GM19467 (cell line): Measurements from ENCODE around the gene MACROD1.
"Not testable (repeated sequence)": the region's sequence is repeated elsewhere in the genome, so short reads cannot be mapped to it uniquely, and the experiment has no call there.

Experiments used
- ATAC-seq: cut with Tn5 transposase; IDR thresholded peaks from one replicate; pipeline ENCODE4 v1.9.1; 2021; ENCODE audit warnings: mild to moderate bottlenecking, moderate library complexity; ENCODE audit not compliant: unreplicated experiment

Gene MACROD1

DNA sequence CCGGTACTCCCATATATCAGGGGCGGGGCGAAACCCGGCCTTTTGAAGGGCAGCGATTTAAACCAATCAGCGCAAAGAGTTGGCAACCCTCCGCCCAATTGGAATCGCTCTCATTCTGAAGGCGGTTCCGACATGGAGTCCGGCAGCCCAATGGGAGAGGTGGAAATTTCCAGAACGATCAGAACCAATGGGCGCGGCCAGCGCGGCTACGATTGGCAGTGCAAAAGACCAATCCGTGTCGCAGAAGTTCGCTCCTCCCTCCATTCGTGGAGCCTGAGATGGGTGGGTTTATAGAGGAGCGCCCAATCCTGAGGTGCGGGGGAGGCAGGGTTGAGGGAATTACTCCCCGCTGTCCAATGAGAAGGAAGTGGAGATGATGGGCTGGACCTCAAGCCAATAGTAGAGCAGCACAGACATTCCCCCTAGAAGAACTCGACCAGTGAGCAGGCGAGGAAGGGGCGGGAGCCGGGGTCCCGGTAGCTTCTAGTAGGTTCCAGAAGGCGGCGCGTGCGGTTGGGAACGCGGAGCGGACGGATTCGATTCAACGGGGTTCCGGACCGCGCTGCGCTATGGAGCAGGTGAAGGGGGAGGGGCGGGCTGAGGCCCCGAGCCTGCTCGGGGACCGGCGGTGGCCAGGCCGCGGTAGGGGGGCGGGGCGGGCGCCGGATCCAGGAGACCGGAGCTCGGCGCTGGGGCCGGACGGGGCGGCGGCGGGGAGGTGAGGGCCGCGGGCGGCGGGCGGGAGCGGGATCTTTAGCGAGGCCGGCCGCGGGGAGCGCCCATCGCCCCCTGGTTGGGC is 20.0 kb upstream of the MACROD1 start, which contains the start of gene STIP1:
Gene STIP1 (plus strand): TSS at position 479 of the 799 bp plus-strand sequence. CDS start 91 bp downstream, at position 570.
- peak; percentile 80 for ATAC-seq

DNA sequence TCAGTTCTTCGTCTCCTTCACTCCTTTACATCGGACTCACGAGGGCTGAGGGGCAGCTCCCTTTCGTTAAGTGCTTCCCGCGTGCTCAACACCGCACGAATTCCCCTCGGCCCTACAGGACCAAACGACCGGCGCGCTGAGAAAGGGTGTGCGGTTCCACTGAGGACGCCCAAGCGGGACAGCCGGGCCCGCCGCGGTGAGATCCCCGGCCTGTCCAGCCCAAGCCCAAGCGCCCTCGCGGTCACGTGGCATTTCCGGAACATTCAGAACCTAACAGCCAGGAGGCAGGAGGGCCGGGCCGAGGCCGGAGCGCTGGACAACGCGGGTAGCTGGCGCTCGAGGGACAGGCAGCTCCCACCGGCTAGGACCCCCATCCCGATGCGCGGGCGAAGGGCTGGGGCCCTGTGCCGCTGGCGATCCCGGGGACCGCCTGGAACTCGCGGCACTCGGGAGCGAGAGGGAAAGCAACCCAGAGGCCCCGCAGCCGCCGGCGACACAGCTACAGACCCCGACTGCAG is 19.3 kb upstream of the MACROD1 start:
- ATAC-seq = peak; percentile 26

DNA sequence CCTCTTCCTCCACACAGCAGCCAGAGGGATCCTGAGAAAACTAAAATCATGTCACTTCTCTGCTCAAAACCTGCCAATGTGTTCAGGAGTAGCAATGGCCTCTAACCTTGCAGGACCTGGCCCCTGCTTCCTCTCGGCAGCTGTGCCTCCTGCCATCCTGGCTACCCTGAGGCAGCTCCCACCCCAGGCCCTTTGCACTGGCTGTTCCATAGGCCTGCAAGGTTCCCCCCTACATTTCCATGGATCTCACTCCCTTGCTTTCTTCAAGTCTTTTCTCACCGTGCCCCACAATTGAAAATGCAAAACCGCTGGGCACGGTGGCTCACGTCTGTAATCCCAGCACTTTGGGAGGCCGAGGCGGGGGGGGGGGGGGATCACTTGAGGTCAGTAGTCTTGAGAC is 18.0 kb upstream of the MACROD1 start:
- no peak for ATAC-seq

DNA sequence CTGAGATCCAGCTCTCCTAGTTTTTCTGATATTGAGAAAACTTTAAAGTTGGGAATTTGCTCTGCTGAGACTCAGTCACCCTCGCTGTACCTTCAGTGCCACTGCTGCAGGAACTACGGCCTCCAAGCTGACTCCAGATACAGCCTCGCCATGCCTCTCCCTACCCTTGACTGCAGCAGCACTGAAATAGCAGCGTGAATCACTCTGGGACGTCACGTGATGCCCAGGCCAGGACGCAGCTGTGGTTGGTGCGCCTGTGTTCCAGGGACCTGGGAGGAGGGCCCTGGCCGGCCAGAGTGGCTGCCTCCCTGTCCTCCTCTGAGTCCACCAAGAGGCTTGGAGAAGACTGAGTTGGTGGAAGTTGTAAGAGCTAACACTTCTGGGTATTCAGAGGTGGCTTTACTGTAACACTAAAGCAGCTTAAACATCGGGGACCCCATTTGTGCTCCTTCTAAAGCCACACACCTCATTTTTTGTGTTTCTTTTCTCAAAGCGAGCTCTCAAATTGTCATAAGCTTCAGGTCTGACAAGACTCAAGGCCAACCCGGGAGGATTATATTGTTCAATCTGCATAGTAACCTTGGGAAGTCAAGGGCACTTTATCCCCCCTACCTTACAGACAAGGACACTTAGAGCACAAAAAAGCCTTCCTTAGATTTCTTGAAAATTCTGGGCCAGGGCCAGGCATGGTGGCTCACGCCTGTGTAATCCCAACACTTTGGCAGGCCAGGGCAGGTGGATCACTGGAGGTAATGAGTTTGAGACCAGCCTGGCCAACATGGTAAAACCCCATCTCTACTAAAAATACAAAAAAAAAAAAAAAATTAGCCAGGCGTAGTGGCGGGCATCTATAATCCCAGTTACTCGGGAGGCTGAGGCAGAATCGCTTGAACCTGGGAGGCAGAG is 15.8 kb upstream of the MACROD1 start:
- no peak for ATAC-seq

DNA sequence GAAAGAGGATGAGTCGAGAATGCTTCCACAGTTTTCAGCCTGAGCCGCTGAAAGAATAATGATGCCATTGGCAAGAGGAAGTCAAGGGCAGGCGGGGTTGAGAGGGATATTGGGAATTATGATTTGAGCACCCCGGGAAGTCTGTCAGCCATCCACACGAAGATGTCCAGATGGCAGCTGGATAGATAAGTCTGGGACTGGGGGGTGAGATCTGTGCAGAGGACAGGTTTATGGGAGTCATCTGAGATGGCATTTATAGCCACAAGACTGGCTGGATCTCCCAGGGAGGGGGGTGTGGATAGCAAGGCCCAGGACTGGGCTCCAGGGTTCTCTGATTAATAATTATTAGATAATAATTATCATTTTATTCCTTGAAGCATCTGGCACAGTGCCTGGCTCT is 15.0 kb upstream of the MACROD1 start:
- ATAC-seq = no peak

DNA sequence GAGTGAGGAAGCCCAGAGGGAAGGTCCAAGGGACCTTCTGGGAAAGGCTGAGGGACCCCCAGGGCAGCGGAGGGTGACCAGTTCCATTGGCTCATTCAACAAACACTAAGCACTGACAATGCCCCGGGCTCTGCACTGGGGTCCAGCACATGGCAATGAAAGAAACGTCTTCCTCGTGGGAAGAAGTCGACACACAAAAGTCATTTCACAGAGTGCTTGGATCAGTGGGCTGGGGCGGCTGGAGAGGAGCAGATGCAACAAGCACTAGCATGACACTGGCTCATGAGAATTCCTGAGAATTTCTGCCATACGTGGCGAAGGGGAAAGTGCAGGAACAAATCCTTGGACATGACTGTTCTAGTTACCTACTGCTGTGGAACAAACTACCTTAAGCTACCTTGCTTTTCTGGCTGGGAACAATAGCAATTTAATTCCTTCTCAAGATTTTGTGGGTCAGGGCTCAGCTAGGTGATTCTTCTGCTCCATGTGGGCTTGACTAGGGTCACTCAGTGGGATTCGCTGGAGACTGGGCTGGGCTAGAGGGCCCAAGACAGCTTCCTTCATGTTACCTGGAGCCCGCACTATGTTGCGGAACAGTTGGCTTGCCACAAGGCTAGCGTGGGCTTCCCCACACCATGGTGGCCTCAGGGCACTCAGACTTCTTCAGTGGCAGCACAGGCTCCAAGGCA is 13.2 kb upstream of the MACROD1 start:
- ATAC-seq = no peak

DNA sequence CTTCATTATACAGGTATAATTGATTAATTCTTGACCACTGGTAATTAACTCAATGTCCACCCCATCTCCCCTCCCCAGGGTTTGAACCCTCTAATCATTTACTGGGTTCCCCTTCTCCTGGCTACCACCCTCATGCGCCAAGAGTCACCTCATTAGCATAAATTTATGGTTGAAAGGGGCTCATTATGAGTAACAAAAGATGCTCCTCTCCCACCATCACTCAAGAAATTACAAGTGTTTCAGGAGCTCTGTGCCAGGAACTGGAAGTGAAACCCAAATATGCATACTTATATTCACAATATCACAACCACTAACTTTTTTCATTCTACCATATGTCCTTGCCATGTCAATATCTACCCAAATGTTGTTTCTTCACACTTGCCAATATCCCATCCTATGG is 12.3 kb upstream of the MACROD1 start:
- ATAC-seq = no peak

DNA sequence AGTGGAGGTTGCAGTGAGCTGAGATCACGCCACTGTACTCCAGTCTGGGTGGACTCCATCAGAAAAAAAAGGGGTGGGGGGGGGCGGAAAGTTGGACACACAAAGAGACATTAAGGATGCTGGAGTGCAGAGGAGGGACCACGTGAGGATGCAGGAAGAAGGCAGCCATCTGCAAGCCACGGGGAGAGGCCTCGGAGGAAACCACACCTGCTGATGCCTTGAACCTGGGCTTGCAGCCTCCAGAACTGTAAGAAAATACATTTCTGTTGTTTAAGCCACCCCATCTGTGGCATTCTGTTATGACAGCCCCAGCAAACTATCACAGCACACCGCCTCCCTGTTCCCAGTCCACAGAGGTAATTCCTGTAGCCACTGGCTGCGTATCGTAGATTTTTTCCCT is 10.8 kb upstream of the MACROD1 start:
- no peak for ATAC-seq

DNA sequence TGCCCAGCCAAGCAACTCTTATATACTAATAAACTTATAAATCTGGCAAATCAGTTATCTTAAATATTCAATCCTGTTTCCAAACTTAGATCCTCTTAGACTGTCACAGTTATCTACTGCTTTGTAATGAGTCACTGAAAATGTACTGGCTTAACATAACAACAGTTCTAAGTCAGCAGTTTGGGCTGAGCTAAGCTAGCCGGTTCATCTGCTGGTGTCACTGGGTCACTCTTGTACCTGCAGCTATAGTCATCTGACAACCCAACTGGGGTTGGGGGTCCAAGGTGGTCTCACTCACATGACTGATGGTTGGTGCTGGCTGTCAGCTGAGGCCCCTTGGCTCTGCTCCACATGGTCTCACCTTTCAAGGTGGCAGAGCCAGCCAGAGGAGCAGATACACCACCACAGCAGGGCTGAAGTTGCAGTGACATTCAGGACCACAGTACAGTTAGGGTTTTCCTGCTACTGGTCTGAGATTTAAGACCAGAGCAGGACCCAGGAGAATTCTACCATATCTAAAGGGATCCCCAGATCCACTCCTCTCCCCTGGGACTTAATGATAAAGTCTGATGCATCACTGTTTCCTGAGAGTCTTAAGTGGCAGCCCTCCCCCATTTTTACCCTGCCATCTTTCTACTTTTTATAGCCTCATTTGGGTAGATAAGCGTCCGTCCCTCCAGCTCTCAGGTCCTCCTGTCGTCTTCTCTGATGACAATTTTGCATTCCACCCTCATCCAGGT is 7.9 kb upstream of the MACROD1 start:
- ATAC-seq = no peak

DNA sequence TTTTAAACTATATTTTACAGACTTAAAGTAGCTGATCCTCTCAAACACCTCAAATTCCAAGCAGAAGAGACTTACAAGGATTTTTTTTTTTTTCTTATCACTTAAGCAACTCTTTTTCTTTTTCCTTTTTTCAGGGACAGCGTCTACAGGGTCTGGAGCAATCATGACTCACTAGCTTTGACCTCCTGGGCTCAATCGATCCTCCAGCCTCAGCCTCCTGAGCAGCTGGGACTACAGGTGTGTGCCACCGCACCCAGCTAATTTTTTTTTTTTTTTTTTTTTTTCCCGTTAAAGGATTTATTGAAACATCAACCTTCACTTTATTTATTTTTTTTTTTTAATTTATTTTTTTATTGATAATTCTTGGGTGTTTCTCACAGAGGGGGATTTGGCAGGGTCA is 4.5 kb upstream of the MACROD1 start:
- no peak for ATAC-seq

DNA sequence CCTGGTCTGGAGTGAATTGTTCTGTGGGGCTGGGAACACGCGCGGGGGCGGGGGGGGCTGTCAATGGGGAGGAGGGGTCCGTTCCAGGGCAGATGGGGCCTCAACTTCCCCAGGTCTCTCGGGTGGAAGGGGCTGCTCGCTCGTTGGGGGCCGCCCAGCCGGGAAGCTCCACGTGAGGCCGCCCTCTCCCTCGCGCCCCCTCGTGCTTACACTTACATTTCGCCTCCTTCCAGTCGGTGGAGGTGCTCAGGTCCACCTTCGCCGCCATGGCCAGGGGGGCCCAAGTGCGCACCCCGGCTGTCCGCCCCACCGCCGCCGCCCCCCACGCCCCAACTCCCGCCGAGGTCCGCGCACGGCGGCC is 452 bp downstream of the MACROD1 start:
- no peak for ATAC-seq

DNA sequence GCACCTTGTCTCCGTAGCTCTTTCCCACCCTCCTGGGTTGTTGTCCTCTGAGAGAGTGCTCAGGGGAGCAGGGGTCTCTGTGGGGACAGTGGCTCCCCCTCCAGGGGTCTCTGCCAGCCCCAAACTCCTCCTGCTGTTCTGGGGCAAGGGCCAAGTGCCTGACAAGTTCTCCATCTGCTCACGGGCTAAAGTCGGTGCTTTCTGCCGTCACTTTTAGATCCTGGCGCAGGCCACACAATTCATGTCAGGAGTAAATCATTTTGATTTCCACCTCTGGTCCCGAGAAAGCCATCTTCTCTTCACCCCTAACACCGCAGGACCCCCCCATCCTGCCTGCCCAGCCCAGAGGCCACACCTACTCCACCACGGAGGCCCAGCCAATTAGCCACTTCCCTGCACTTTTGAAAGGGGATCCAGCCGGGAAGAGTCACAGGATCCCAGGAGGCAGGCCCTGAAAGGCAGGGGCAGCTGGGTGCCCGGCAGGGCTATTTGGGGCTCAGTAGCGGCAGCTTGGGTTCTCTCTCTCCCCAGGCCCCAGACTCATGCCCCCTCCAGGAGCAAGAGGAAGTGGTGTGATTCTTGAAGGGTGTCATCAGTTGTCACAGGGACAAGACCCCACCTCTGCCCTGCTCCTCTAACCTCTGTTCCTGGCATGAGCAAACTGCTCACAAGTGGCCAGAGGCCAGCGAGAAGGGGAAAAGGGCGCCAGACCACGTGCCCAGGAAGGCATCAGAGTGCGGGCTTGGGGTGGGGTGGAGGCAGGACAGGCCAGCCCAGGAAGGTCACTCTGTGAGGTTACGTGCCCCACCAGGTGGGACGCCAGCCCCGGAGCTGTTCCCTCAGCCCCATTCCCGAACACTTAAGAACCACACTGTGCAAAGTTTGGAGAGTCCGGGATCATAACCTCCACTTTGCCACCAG is 1.3 kb downstream of the MACROD1 start:
- ATAC-seq = no peak

DNA sequence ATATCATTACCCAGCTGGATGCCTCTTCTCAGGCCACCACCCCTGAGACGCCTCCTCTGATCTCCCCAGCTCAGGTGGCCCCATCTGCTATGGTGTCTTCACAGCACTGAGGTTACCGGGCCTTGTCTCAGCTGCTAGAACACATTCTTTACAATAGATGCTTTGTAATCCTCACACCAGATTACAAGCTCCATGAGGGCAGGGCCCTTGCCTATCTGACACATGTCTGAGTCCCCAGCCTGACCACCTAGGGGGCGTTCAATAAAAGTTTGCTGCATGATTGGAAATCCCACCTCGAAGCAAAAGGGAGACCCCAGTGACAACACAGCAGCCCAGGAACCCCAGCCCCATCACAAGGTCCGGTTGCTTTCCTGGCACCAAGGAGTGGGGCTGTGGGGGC is 2.0 kb downstream of the MACROD1 start:
- ATAC-seq = no peak

DNA sequence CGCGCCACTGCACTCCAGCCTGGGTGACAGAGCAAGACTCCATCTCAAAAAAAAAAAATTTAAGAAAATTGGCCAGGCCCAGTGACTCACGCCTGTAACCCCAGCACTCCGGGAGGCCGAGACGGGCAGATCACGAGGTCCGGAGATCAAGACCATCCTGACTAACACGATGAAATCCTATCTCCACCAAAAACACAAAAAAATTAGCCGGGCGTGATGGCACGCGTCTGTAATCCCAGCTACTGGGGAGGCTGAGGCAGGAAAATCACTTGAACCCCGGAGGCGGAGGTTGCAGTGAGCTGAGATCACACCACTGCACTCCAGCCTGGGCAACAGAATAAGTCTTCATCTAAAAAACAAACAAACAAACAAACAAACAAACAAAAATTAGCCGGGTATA is 3.1 kb downstream of the MACROD1 start:
- not testable (repeated sequence) for ATAC-seq

DNA sequence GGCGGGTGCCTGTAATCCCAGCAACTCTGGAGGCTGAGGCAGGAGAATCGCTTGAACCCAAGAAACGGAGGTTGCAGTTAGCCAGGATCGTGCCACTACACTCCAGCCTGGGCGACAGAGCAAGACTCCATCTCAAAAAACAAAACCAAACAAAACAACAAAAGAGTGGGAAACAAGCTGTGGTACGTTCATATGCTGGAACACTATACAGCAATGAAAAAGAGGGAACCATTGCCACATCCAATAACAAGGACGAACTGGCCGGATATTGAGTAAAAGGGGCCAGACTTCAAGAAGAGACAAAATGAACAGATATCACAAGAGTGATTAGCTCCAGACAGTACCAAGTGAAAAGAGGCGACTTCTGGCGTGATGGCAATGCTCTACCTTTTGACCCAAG is 4.9 kb downstream of the MACROD1 start:
- no peak for ATAC-seq

DNA sequence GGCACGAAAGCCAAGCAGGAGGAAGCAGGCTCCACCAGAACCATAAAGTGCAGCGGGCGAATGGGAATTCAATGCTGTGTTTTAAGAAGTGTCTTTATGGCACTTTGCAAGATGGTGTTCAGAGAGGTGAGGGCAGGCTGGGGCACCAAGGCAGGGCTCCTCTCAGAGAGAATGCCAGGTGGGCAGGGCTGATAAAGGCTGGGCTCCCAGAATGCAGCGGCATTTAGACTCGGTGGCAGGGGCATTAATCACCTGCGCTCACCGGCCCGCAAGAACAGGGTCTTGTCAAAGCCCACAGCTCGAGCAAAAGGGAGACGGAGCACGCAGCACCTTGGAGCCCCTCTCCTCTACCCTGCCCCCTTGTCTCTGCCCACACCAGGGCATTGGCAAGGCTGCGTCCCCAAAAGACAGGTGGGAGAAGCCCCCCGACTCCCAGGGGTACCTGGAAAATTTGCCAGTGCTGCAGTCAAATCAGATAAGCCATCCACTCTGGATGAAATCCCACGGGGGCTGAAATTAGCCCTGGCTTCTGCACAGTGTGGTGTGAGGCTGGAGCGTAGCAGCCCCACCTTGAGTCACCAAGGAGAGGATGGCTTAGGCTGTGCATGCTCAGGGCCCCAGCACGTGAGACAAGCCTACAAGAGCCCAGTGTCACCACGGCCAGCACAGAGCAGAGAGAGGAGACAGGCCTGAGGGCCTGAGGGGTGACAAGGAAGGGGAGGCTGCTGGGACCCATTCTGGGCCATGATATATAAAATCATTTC is 8.1 kb downstream of the MACROD1 start:
- no peak for ATAC-seq

DNA sequence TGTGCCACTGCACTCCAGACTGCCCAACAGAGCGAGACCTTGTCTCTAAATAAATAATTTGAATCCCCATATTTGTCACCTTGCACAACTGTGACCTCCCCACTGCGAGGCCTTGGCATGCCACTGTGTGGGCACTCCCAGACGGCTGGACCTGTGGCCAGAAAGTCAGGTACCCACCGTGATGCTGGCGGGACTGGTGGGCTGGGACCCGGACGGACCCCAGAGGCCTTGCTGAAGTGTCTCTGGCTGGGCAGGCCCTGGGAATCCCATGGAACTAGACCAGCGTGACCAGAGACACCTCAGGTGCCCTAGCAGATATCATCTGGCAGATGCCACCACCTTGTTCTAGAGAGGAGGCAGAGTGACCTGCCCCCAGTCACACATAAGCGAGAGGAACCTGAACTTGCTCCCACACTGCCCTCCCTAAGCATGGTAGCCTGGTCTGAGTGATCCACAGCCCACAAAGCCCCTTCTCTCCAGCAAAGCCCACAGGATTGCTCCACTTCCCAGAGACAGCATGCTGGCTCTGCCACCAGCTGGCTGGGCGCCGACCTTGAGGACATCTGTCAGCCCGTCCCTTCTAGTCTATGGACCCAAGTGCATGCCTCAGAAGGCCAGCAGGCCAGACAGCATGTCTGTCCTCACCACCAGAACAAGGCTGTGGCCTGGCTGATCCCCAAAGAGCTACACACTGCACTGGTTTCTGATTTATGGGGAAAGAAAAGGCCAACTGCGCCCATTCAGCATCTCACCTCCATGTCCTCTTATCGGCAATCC is 9.5 kb downstream of the MACROD1 start:
- no peak for ATAC-seq

DNA sequence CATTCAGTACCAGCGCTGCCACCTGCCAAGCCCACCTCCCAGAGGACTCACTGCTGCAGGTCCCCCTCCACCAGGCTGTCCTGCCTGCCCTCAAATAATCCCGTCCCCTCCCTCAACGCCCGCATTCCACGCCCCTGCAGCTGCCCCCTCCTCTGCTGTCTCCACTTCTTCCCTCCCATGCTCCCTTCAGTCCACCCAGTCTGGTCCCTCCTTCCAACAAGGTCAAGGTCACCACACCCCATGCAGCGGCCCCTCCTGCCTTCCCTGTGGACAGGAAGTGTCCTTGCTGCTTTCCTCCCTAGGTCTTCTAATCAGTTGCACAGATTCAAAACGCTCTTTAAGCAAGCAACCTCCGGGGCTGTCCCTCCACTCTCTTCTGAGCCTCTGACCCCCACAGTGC is 12.1 kb downstream of the MACROD1 start:
- ATAC-seq = no peak
